Testis (tissue), 3 donors: ENCODE results near the gene NT5C1A. TPM values are rescaled to one million over a fixed set of nuclear protein-coding genes. Genes with fewer than 3 reads are reported as not detected.

Source experiments
- DNase-seq: peaks from one replicate; pipeline ENCODE4 v3.0.0-alpha.2; 2019
- H3K27ac ChIP-seq, 2 donors: fragments of 200-600 bp; sonication (generic); one replicate each; pipeline ENCODE4 v1.5.1; 2019
- H3K27me3 ChIP-seq: fragments of 200-600 bp; sonication (generic); one replicate; pipeline ENCODE4 v1.5.1; 2019
- H3K36me3 ChIP-seq: fragments of 200-600 bp; sonication (generic); one replicate; pipeline ENCODE4 v1.5.1; 2017; ENCODE audit warnings: low read depth; ENCODE audit errors: missing control alignments
- H3K4me1 ChIP-seq: fragments of 200-600 bp; sonication (generic); one replicate; pipeline ENCODE4 v1.5.1; 2019
- H3K4me3 ChIP-seq, 2 donors: fragments of 200-600 bp; sonication (generic); one replicate each; pipeline ENCODE4 v1.5.1; 2017 to 2019
- H3K9me3 ChIP-seq: fragments of 200-600 bp; sonication (generic); one replicate; pipeline ENCODE4 v1.5.1; 2017
- CTCF ChIP-seq, 3 experiments: fragments of 450-650 bp in 2 of 3; fragments of 200-600 bp in 1 of 3; sonication (generic) in 1 of 3; IDR thresholded peaks; one replicate each; pipeline ENCODE4 v1.5.1; 2016 to 2019; ENCODE audit warnings: antibody characterized with exemption in 3 of 3, mild to moderate bottlenecking in 2 of 3, moderate library complexity in 1 of 3
- POLR2A ChIP-seq: fragments of 450-650 bp; IDR thresholded peaks from one replicate; pipeline ENCODE4 v1.6.1; 2017; ENCODE audit warnings: antibody characterized with exemption, mild to moderate bottlenecking, moderate library complexity
- WGBS, 2 donors: methylation state at CpG; one replicate each; pipeline ENCODE4 v1.1.5; 2018; 5-methylcytosine and 5-hydroxymethylcytosine counted together
- intact Hi-C: fragments of 100-400 bp; cut with DNase I; formaldehyde crosslinking; loops from one replicate; pipeline ENCODE4 v1.15.1; 2023; ENCODE audit warnings: low total_unique reads
- polyA plus RNA-seq: library from polyadenylated mRNA; stranded (reverse); fragments of 350-450 nt; fragmentation: Illumina TruSeq; extraction: RNeasy Lipid Tissue Mini Kit (QIAGEN cat#74804); gene quantifications from one replicate; pipeline ENCODE4 v1.2.3, GENCODE V29; 2014; ENCODE audit warnings: low read depth, low replicate concordance; ENCODE audit not compliant: insufficient read depth
- total RNA-seq, 2 donors: library from RNA; depleted of rRNA; stranded (reverse); fragments of >200 nt; gene quantifications; one replicate each; pipeline ENCODE4 v1.2.3, GENCODE V29; 2016

Gene NT5C1A
- total and polyA plus RNA-seq, 3 donors from 2014 or later, result 1.0 to 3.2 (median 2.1) TPM

- Histone ChIP-seq H3K4me3 (no peak overlapping the region), H3K36me3 (no peaks in the 10 kb centered on the region), H3K4me1 (no peaks in the 10 kb centered on the region), H3K9me3 (no peaks in the 10 kb centered on the region), H3K27me3 (no peaks in the 10 kb centered on the region), H3K27ac (no peak overlapping the region)
- intact Hi-C loops, result no loop called here
- no peak for TF ChIP-seq CTCF (IDR thresholded peaks at IDR 0.05)
- TF ChIP-seq POLR2A, result no peak
- DNase-seq, result no peak
- 75 to 82% methylated on average over 2 of the region's 2 CpGs for WGBS, 2 donors
Observed at GRCh38 chr1:39678889-39679288, 7.0 kb upstream of the NT5C1A start.

GRCh38 chr1:39677645-39678044 is 5.7 kb upstream of the NT5C1A start:
- 88 to 89% methylated on average over 4 of the region's 4 CpGs for WGBS, 2 donors
- Histone ChIP-seq H3K27ac (no peak overlapping the region), H3K4me3 (no peak overlapping the region), H3K36me3 (no peaks in the 10 kb centered on the region), H3K4me1 (no peaks in the 10 kb centered on the region), H3K9me3 (no peaks in the 10 kb centered on the region), H3K27me3 (no peaks in the 10 kb centered on the region)
- no peak for TF ChIP-seq POLR2A
- TF ChIP-seq CTCF (IDR thresholded peaks at IDR 0.05), result no peak
- DNase-seq, result no peak
- intact Hi-C loops, result no loop called here

GRCh38 chr1:39676948-39677548 is 5.1 kb upstream of the NT5C1A start:
- no peaks in the 10 kb centered on the region for H3K4me1 ChIP-seq
- no peak for DNase-seq
- H3K27ac ChIP-seq, result no peak overlapping the region
- no peaks in the 10 kb centered on the region for H3K27me3 ChIP-seq
- no peaks in the 10 kb centered on the region for H3K36me3 ChIP-seq
- no peak overlapping the region for H3K4me3 ChIP-seq
- intact Hi-C loops, result no loop called here
- TF ChIP-seq CTCF (IDR thresholded peaks at IDR 0.05), result no peak
- TF ChIP-seq POLR2A, result no peak
- H3K9me3 ChIP-seq, result no peaks in the 10 kb centered on the region
- WGBS, 2 donors, result 77% methylated on average over 5 to 6 of the region's 6 CpGs

- Histone ChIP-seq H3K36me3 (no peaks in the 10 kb centered on the region), H3K27me3 (no peaks in the 10 kb centered on the region), H3K9me3 (no peaks in the 10 kb centered on the region), H3K4me3 (no peak overlapping the region), H3K27ac (no peak overlapping the region), H3K4me1 (peaks cover 4% of the 10 kb centered on the region)
- no peak for DNase-seq
- intact Hi-C loops, result no loop called here
- WGBS, 2 donors, result 96 to 100% methylated on average over 1 of the region's 1 CpG
- no peak for TF ChIP-seq POLR2A
Observed at GRCh38 chr1:39675220-39675619, 3.3 kb upstream of the NT5C1A start.

- no peaks in the 10 kb centered on the region for H3K27me3 ChIP-seq
- H3K27ac ChIP-seq, result no peak overlapping the region
- 89 to 96% methylated on average over 3 of the region's 3 CpGs for WGBS, 2 donors
- H3K9me3 ChIP-seq, result no peaks in the 10 kb centered on the region
- no peak overlapping the region for H3K4me3 ChIP-seq
- H3K4me1 ChIP-seq, result peaks cover 4% of the 10 kb centered on the region
- H3K36me3 ChIP-seq, result no peaks in the 10 kb centered on the region
- intact Hi-C loops, result no loop called here
- DNase-seq, result no peak
- no peak for TF ChIP-seq CTCF (IDR thresholded peaks at IDR 0.05)
Observed at GRCh38 chr1:39673215-39673614, 1.3 kb upstream of the NT5C1A start.
